HG03139 (cell line): Measurements from ENCODE around the gene C11orf87.

Source experiments
- ATAC-seq: cut with Tn5 transposase; IDR thresholded peaks from one replicate; pipeline ENCODE4 v1.9.1; 2021; ENCODE audit not compliant: unreplicated experiment

The C11orf87 gene

DNA sequence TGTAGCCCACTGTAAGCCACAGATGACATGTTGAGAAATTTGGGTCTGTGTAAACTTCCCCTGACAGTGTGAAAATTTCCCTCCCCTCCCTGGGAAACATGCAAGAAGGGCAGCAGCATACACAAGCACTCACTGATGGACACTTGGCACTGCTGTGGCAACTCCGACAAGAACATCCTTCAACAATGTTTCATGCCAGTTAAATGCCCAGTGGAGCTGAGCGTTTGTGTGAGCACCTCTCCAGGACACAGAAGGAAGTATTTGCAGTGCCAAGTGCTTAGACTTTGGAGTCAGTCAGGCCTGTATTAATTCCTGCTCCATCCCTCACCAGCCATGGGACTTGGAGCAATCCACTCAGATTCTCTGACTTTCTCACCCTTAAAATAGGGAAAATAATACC, 17.7 kb downstream of the C11orf87 start:
- no peak for ATAC-seq

DNA sequence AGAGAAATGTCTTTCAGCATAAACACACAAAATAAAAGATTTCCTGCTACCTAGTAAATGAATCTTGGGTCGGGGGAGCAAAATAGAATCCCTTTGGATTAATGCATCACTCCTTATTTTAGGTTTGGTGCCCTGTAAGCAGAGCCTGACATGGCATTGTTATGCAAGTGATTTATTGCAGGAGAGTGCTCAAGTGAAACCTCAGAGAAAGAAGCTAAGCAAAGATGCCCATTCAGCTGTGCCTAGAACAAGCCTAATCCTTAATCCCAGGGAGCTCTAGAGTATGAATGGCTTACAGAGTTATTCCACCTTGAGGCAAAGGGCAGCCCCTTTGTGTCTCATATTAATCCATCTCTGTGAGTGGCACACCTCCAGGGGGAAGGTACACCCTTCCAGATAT, 21.1 kb downstream of the C11orf87 start:
- no peak for ATAC-seq

DNA sequence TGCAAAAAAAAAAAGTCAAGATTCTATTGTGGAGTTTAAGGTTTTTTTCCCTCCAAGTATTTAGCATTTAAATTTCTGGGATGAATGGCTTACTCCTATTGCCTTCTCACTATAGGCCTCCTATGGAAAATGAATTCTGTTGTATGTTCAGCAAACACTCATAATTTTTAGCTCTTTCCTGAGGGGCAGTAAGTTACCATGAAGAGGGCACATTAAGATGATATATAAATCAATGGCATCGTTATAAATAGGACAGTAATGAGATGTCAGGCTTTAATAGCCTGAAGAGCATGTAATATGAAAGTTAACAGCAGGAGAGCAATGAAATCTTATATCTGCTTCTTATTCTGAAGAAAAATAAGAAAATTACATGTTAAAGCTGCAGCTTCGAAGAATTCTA, 32.9 kb downstream of the C11orf87 start:
- ATAC-seq, result no peak
